DOHH2 (cell line): ENCODE data around the gene INPP5F.

Source experiments
- CTCF ChIP-seq: fragments of 200-600 bp; sonication (generic); IDR thresholded peaks from one replicate; pipeline ENCODE4 v1.5.1; 2014; ENCODE audit warnings: antibody characterized with exemption, mild to moderate bottlenecking, low read depth, low read length; ENCODE audit not compliant: poor library complexity, severe bottlenecking
- EZH2phosphoT487 ChIP-seq: fragments of 200-600 bp; sonication (generic); IDR thresholded peaks from 2 replicates; pipeline ENCODE4 v1.6.1; 2017; ENCODE audit warnings: borderline replicate concordance, mild to moderate bottlenecking, antibody characterized with exemption, low read length, moderate library complexity, mixed read lengths

DNA sequence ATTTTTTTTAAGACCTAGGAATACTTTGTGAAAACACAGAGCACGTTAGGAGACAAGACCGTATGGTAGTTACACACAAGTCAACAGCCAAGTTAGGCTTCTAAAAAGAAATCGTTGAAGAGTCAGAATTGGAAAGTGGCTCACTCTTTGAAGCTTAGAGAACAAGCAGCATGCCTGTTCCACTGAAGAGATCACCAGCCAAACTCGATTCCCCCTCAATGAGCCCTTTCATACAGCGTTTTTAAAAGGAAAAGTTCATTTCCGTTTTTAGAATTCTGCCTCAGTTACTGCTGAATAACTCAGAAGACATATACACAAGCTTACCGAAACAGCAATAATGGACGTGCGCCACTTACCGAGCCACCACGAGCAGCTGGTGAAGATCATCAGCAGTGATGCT is 105.8 kb downstream of the INPP5F start:
- TF ChIP-seq EZH2phosphoT487 (no peak), CTCF (no peak)
